H9 (cell line): ENCODE data around the gene ARPIN. TPM values are rescaled to one million over a fixed set of nuclear protein-coding genes. Genes with fewer than 3 reads are reported as not detected.

Source experiments
- DNase-seq: peaks from one replicate; pipeline ENCODE4 v3.0.0-alpha.2; 2017
- H2AFZ ChIP-seq: one replicate; pipeline ENCODE4 v1.6.1; 2013; ENCODE audit warnings: mild to moderate bottlenecking, low read length, control low read depth, moderate library complexity
- H2AK5ac ChIP-seq: 2 replicates; pipeline ENCODE4 v1.6.1; 2013; ENCODE audit warnings: low read length, control low read depth, mixed read lengths; ENCODE audit not compliant: insufficient read length
- H2BK120ac ChIP-seq: one replicate; pipeline ENCODE4 v1.6.1; 2013; ENCODE audit warnings: low read depth, mild to moderate bottlenecking, low read length, control low read depth, inconsistent platforms; ENCODE audit not compliant: poor library complexity, severe bottlenecking
- H2BK12ac ChIP-seq: 2 replicates; pipeline ENCODE4 v1.6.1; 2013; ENCODE audit warnings: low read length, control low read depth, mixed read lengths, low read depth; ENCODE audit not compliant: insufficient read length
- H2BK15ac ChIP-seq: 2 replicates; pipeline ENCODE4 v1.6.1; 2013; ENCODE audit warnings: low read depth, low read length, control low read depth
- H2BK20ac ChIP-seq: one replicate; pipeline ENCODE4 v1.6.1; 2013; ENCODE audit warnings: low read depth, mild to moderate bottlenecking, low read length, control low read depth, inconsistent platforms; ENCODE audit not compliant: poor library complexity, severe bottlenecking
- H2BK5ac ChIP-seq: 2 replicates; pipeline ENCODE4 v1.6.1; 2013; ENCODE audit warnings: low read length, control low read depth, mixed read lengths; ENCODE audit not compliant: insufficient read length
- H3K14ac ChIP-seq: 2 replicates; pipeline ENCODE4 v1.6.1; 2013; ENCODE audit warnings: low read length, control low read depth; ENCODE audit not compliant: insufficient read depth
- H3K18ac ChIP-seq: 2 replicates; pipeline ENCODE4 v1.6.1; 2013; ENCODE audit warnings: low read depth, mild to moderate bottlenecking, mixed read lengths, low read length, control low read depth; ENCODE audit not compliant: insufficient read length
- H3K23ac ChIP-seq: 2 replicates; pipeline ENCODE4 v1.6.1; 2013; ENCODE audit warnings: low read length, control low read depth, mixed read lengths, low read depth; ENCODE audit not compliant: insufficient read length
- H3K23me2 ChIP-seq: 2 replicates; pipeline ENCODE4 v1.6.1; 2013; ENCODE audit warnings: low read depth, mild to moderate bottlenecking, mixed read lengths, low read length, control low read depth; ENCODE audit not compliant: insufficient read length, poor library complexity, severe bottlenecking
- H3K27ac ChIP-seq: 2 replicates; pipeline ENCODE4 v1.5.1; 2013; ENCODE audit warnings: low read length, control low read depth, mixed read lengths, low read depth; ENCODE audit not compliant: insufficient read length
- H3K27me3 ChIP-seq: 2 replicates; pipeline ENCODE4 v1.6.1; 2013; ENCODE audit warnings: low read length, control low read depth, inconsistent platforms; ENCODE audit not compliant: insufficient read depth
- H3K4ac ChIP-seq: 2 replicates; pipeline ENCODE4 v1.6.1; 2013; ENCODE audit warnings: low read depth, mild to moderate bottlenecking, control low read depth, inconsistent platforms, low read length, moderate library complexity
- H3K4me1 ChIP-seq: 2 replicates; pipeline ENCODE4 v1.6.1; 2013; ENCODE audit warnings: low read length, control low read depth, inconsistent platforms; ENCODE audit not compliant: insufficient read depth
- H3K4me2 ChIP-seq: 2 replicates; pipeline ENCODE4 v1.6.1; 2013; ENCODE audit warnings: low read length, control low read depth, mixed read lengths; ENCODE audit not compliant: insufficient read length, insufficient read depth
- H3K56ac ChIP-seq: 2 replicates; pipeline ENCODE4 v1.6.1; 2013; ENCODE audit warnings: low read depth, mild to moderate bottlenecking, mixed read lengths, low read length, control low read depth; ENCODE audit not compliant: insufficient read length
- H3K79me1 ChIP-seq: 2 replicates; pipeline ENCODE4 v1.6.1; 2013; ENCODE audit warnings: low read depth, mild to moderate bottlenecking, moderate library complexity, low read length, control low read depth, inconsistent platforms; ENCODE audit not compliant: insufficient read depth, poor library complexity, severe bottlenecking
- H3K79me2 ChIP-seq: 2 replicates; pipeline ENCODE4 v1.6.1; 2013; ENCODE audit warnings: low read length, control low read depth, inconsistent platforms; ENCODE audit not compliant: insufficient read depth
- H3K9ac ChIP-seq: 2 replicates; pipeline ENCODE4 v1.6.1; 2013; ENCODE audit warnings: low read length, control low read depth, mixed read lengths; ENCODE audit not compliant: insufficient read length; ENCODE audit errors: extremely low read depth
- H3K9me3 ChIP-seq: one replicate; pipeline ENCODE4 v1.6.1; 2013; ENCODE audit warnings: low read depth, low read length, inconsistent platforms; ENCODE audit not compliant: control insufficient read depth
- H3T11ph ChIP-seq: one replicate; pipeline ENCODE4 v1.6.1; 2013; ENCODE audit warnings: mild to moderate bottlenecking, low read length, control low read depth, inconsistent platforms
- H4K20me1 ChIP-seq: one replicate; pipeline ENCODE4 v1.6.1; 2013; ENCODE audit not compliant: control insufficient read depth, insufficient read length, insufficient read depth
- H4K5ac ChIP-seq: 2 replicates; pipeline ENCODE4 v1.6.1; 2013; ENCODE audit warnings: low read depth, mild to moderate bottlenecking, mixed read lengths, low read length, control low read depth; ENCODE audit not compliant: insufficient read length
- H4K8ac ChIP-seq: replicated peaks from 2 replicates; pipeline ENCODE4 v1.6.1; 2013; ENCODE audit warnings: low read length, control low read depth, mixed read lengths, low read depth; ENCODE audit not compliant: insufficient read length
- H4K91ac ChIP-seq: 2 replicates; pipeline ENCODE4 v1.6.1; 2013; ENCODE audit warnings: low read depth, mild to moderate bottlenecking, moderate library complexity, mixed read lengths, low read length, control low read depth; ENCODE audit not compliant: insufficient read length
- H3K27ac Mint-ChIP-seq, 3 experiments: 2 replicates in 2 of 3; 3 replicates in 1 of 3; pipeline ENCODE4 v1.8.0; 2020 to 2021; ENCODE audit warnings: mixed read lengths in 3 of 3, mild to moderate bottlenecking in 1 of 3, moderate library complexity in 1 of 3
- H3K27me3 Mint-ChIP-seq: 2 replicates; pipeline ENCODE4 v1.8.0; 2021; ENCODE audit warnings: low read depth, mild to moderate bottlenecking, moderate library complexity, mixed read lengths
- H3K36me3 Mint-ChIP-seq, 3 experiments: 2 replicates in 2 of 3; 3 replicates in 1 of 3; pipeline ENCODE4 v1.8.0; 2020 to 2021; ENCODE audit warnings: low read depth in 3 of 3, mixed read lengths in 3 of 3; ENCODE audit not compliant: insufficient read depth in 1 of 3
- H3K4me1 Mint-ChIP-seq, 2 experiments: 2 replicates each; pipeline ENCODE4 v1.8.0; 2020; ENCODE audit warnings: mixed read lengths in 2 of 2
- H3K4me3 Mint-ChIP-seq, 2 experiments: 2 replicates in 1 of 2; 3 replicates in 1 of 2; pipeline ENCODE4 v1.8.0; 2020 to 2021; ENCODE audit warnings: mild to moderate bottlenecking in 2 of 2, mixed read lengths in 2 of 2, moderate library complexity in 1 of 2
- H3K9me3 Mint-ChIP-seq, 2 experiments: 2 replicates in 1 of 2; 3 replicates in 1 of 2; pipeline ENCODE4 v1.8.0; 2020; ENCODE audit warnings: mild to moderate bottlenecking in 2 of 2, mixed read lengths in 2 of 2, moderate library complexity in 1 of 2
- CTCF ChIP-seq: fragments of 200-600 bp; sonication (generic); conservative IDR thresholded peaks from 3 replicates; pipeline ENCODE4 v1.8.0; 2021; ENCODE audit warnings: antibody characterized with exemption, mild to moderate bottlenecking
- WGBS: extraction: QIAGEN DNeasy Blood & Tissue Kit; methylation state at CpG from one replicate; pipeline ENCODE4 v1.1.7; 2013; ENCODE audit warnings: missing lambda C conversion rate, low lambda C conversion rate, mixed read lengths; ENCODE audit not compliant: insufficient read length; ENCODE audit errors: extremely low coverage; 5-methylcytosine and 5-hydroxymethylcytosine counted together
- long read RNA-seq: library from polyadenylated mRNA; unstranded; transcript quantifications from one replicate; pipeline ENCODE4 v2.0.0, GENCODE V29; 2020
- total RNA-seq: library from RNA; stranded (reverse); gene quantifications from 2 replicates; pipeline ENCODE4 v1.2.1, GENCODE V29; 2021

ARPIN gene
- total RNA-seq, result 5.5 and 6.4 TPM in 2 replicates
- long read RNA-seq, full-length matches to known transcripts, result 7 of 11 reads
- long read RNA-seq, partial matches to known transcripts, result 0 of 11 reads
- long read RNA-seq, other reads (novel, unspliced or antisense), result 4 of 11 reads

GRCh38 chr15:89912674-89913396, at the start of gene ARPIN:
ARPIN (minus strand) TSS chr15:89912952; CDS start chr15:89912835, 117 bp downstream.
- H2AFZ ChIP-seq, result peak within 1 kb of the TSS; percentile 74

More at GRCh38 chr15:89912674-89913396, at the start of gene ARPIN:
- TF ChIP-seq CTCF, result no peak
- Mint-ChIP-seq H3K4me1 (peaks cover 11 to 18% of the 10 kb centered on the region in 2 experiments), H3K27me3 (peaks cover 11% of the 10 kb centered on the region), H3K36me3 (no peaks in the 10 kb centered on the region), H3K27ac (peak within 1 kb of the TSS in 1 of 3 experiments; percentile 56; a peak in 2 of 7 replicates), H3K4me3 (peak within 1 kb of the TSS; percentile 78 to 79), H3K9me3 (no peaks in the 10 kb centered on the region)
- Histone ChIP-seq H4K5ac (no peak within 1 kb of the TSS), H3K79me1 (no peaks in the 10 kb centered on the region), H3T11ph (no peak within 1 kb of the TSS), H3K14ac (peak within 1 kb of the TSS; percentile 92; the same call in 1 of the 2 replicates), H3K27me3 (peaks cover 2% of the 10 kb centered on the region; the same call in 1 of the 2 replicates), H3K18ac (peak within 1 kb of the TSS; percentile 61), H3K79me2 (no peaks in the 10 kb centered on the region), H2BK120ac (no peak within 1 kb of the TSS), H4K8ac (no peak within 1 kb of the TSS), H2BK15ac (no peak within 1 kb of the TSS; the same call in 1 of the 2 replicates), H4K91ac (no peak within 1 kb of the TSS), H3K27ac (no peak within 1 kb of the TSS), H3K9me3 (no peaks in the 10 kb centered on the region), H3K4ac (no peak within 1 kb of the TSS), H3K4me2 (peak within 1 kb of the TSS; percentile 54), H4K20me1 (no peaks in the 10 kb centered on the region), H2BK20ac (no peak within 1 kb of the TSS), H3K23ac (no peak within 1 kb of the TSS), H3K23me2 (peaks cover 7% of the 10 kb centered on the region), H2AK5ac (no peak within 1 kb of the TSS), H3K9ac (peak within 1 kb of the TSS; percentile 53), H3K56ac (no peak within 1 kb of the TSS), H3K4me1 (no peaks in the 10 kb centered on the region), H2BK12ac (no peak within 1 kb of the TSS), H2BK5ac (no peak within 1 kb of the TSS)
- peak; percentile 58 for DNase-seq
- WGBS, result no CpG with 5 or more reads among the region's 57 CpGs
